GM12801 (cell line): ENCODE measurements around the gene DYNLT1.

Experiments used
- CTCF ChIP-seq: IDR thresholded peaks from one replicate; pipeline ENCODE4 v1.5.1; 2011; ENCODE audit warnings: control low read depth; ENCODE audit not compliant: insufficient read length; ENCODE audit errors: extremely low read depth

Gene DYNLT1

GRCh38 chr6:158667360-158667981, 22.9 kb upstream of the DYNLT1 start:
- no peak for TF ChIP-seq CTCF

- no peak for TF ChIP-seq CTCF
These were observed 22.3 kb upstream of the DYNLT1 start for GRCh38 chr6:158666628-158667359.

GRCh38 chr6:158665332-158665731, 20.8 kb upstream of the DYNLT1 start:
- no peak for TF ChIP-seq CTCF

- no peak for TF ChIP-seq CTCF
These were observed 19.2 kb upstream of the DYNLT1 start for GRCh38 chr6:158663625-158664165.

GRCh38 chr6:158662954-158663624, 18.5 kb upstream of the DYNLT1 start:
- TF ChIP-seq CTCF = no peak

- no peak for TF ChIP-seq CTCF
These were observed 18.0 kb upstream of the DYNLT1 start for GRCh38 chr6:158662607-158662953.

- TF ChIP-seq CTCF = no peak
These were observed 16.7 kb upstream of the DYNLT1 start for GRCh38 chr6:158661156-158661685.
